ENCODE results near the gene CATSPERB. TPM values are rescaled to one million over a fixed set of nuclear protein-coding genes. Genes with fewer than 3 reads are reported as not detected.

The CATSPERB gene
- total and polyA plus RNA-seq, 3 donors from 2014 or later: 5.0 to 6.4 (median 6.1) TPM

- no peak for DNase-seq
- H3K4me3 ChIP-seq: no peak overlapping the region
- no peaks in the 10 kb centered on the region for H3K4me1 ChIP-seq
- H3K27me3 ChIP-seq: no peaks in the 10 kb centered on the region
- TF ChIP-seq POLR2A (IDR thresholded peaks at IDR 0.05) (no peak), CTCF (IDR thresholded peaks at IDR 0.05) (no peak)
- H3K27ac ChIP-seq: no peak overlapping the region
- WGBS, 2 donors: 65 to 71% methylated on average over 3 of the region's 3 CpGs
- intact Hi-C loops (cut with DNase I; ENCODE audit: low total_unique reads): no loop called here
- H3K9me3 ChIP-seq: no peaks in the 10 kb centered on the region
- H3K36me3 ChIP-seq (ENCODE audit: low read depth, missing control alignments): no peaks in the 10 kb centered on the region
Observed at GRCh38 chr14:91533623-91534022, 198.3 kb downstream of the CATSPERB start.

Small RNA genes lying within 50 kb of the gene (small RNA-seq; reads per million reads assigned to genes)
- gene AL133373.1 (0 reads per million in 2 donors), gene POLR3GP1 (0 reads per million in 2 donors), gene RF00012 (0 reads per million in 2 donors)

Other genes starting within 250 kb of the CATSPERB start
- gene PPP4R3A, start 221.8 kb downstream of the CATSPERB start, total RNA-seq: 100 to 1,000 TPM; 113 to 132 TPM
- gene PPP4R3A, start 221.8 kb downstream of the CATSPERB start, polyA plus RNA-seq (ENCODE audit: insufficient read depth, low read depth, low replicate concordance): 106 TPM
- gene TC2N, start 135.4 kb upstream of the CATSPERB start, total RNA-seq: 10 to 100 TPM; 19.6 to 24.3 TPM
- 17.2 TPM for gene TC2N, start 135.4 kb upstream of the CATSPERB start, polyA plus RNA-seq (ENCODE audit: insufficient read depth, low read depth, low replicate concordance)
- gene FBLN5, start 215.6 kb upstream of the CATSPERB start, total RNA-seq: 100 to 1,000 TPM in 1 of 2 donors, 10 to 100 TPM in 1; 88.1 to 110 TPM
- gene FBLN5, start 215.6 kb upstream of the CATSPERB start, polyA plus RNA-seq (ENCODE audit: insufficient read depth, low read depth, low replicate concordance): 118 TPM